Measurements from ENCODE around the gene CAPN11. TPM values are rescaled to one million over a fixed set of nuclear protein-coding genes. Genes with fewer than 3 reads are reported as not detected.

The CAPN11 gene
- total RNA-seq, 2 experiments from 2014 or later, result 1.3 to 1.5 TPM

GRCh38 chr6:44154067-44154466, 4.6 kb upstream of the CAPN11 start:
- no peak for ATAC-seq (ENCODE audit: poor library complexity)
- no peak for DNase-seq
- no peak overlapping the region for H3K4me3 Mint-ChIP-seq
- H3K27me3 Mint-ChIP-seq, result no peaks in the 10 kb centered on the region
- ChIA-PET CTCF (interaction anchor here (1.1 to 1.9 kb wide), 2 partner anchors 19 to 58 kb away, joined by 4 to 8 read pairs; no protein-coding TSS in a partner anchor), POLR2A (interaction anchor here (0.6 to 1.0 kb wide), 3 partner anchors 8 to 57 kb away, joined by 3 read pairs; no protein-coding TSS in a partner anchor)
- intact Hi-C loops (cut with DNase I, micrococcal nuclease), result no loop called here
- Histone ChIP-seq H3K36me3 (ENCODE audit: insufficient read depth, low read length) (peaks cover 6% of the 10 kb centered on the region), H3K27me3 (ENCODE audit: control insufficient read depth in 1 of 2, insufficient read depth in 2 of 2, low read length in 2 of 2) (no peaks in the 10 kb centered on the region), H3K4me3 (ENCODE audit: low read length) (no peak overlapping the region), H3K9me3 (ENCODE audit: control insufficient read depth in 1 of 2, insufficient read depth in 1 of 2, low read length in 2 of 2) (no peaks in the 10 kb centered on the region), H3K27ac (ENCODE audit: low read depth in 1 of 2, low read length in 2 of 2) (no peak overlapping the region), H3K4me1 (ENCODE audit: insufficient read depth, low read length) (peaks cover 16% of the 10 kb centered on the region)
- H3K27ac Mint-ChIP-seq, result no peak overlapping the region
- no peaks in the 10 kb centered on the region for H3K9me3 Mint-ChIP-seq
- peaks cover 15% of the 10 kb centered on the region for H3K36me3 Mint-ChIP-seq (ENCODE audit: low read depth)
- no peak for TF ChIP-seq CTCF (IDR thresholded peaks at IDR 0.05)
- H3K4me1 Mint-ChIP-seq (ENCODE audit: low read depth), result peaks cover 4% of the 10 kb centered on the region

- no peaks in the 10 kb centered on the region for H3K9me3 Mint-ChIP-seq
- H3K4me1 ChIP-seq (ENCODE audit: insufficient read depth, low read length), result peaks cover 13% of the 10 kb centered on the region
- H3K4me1 Mint-ChIP-seq (ENCODE audit: low read depth), result peaks cover 2% of the 10 kb centered on the region
These were observed 2.0 kb upstream of the CAPN11 start for GRCh38 chr6:44156494-44157151.

GRCh38 chr6:44157152-44157521, 1.5 kb upstream of the CAPN11 start:
- Mint-ChIP-seq H3K9me3 (no peaks in the 10 kb centered on the region), H3K4me3 (no peak overlapping the region), H3K4me1 (ENCODE audit: low read depth) (no peaks in the 10 kb centered on the region), H3K27ac (no peak overlapping the region), H3K27me3 (no peaks in the 10 kb centered on the region), H3K36me3 (ENCODE audit: low read depth) (no peaks in the 10 kb centered on the region)
- intact Hi-C loops (cut with DNase I, micrococcal nuclease), result no loop called here
- TF ChIP-seq CTCF (IDR thresholded peaks at IDR 0.05), result no peak
- H3K4me1 ChIP-seq (ENCODE audit: insufficient read depth, low read length), result peaks cover 8% of the 10 kb centered on the region
- ChIA-PET POLR2A (no interaction called here), CTCF (no interaction called here)
- no peaks in the 10 kb centered on the region for H3K27me3 ChIP-seq (ENCODE audit: control insufficient read depth in 1 of 2, insufficient read depth in 2 of 2, low read length in 2 of 2)
- ATAC-seq (ENCODE audit: poor library complexity) (no peak), DNase-seq (no peak)
- no peaks in the 10 kb centered on the region for H3K9me3 ChIP-seq (ENCODE audit: control insufficient read depth in 1 of 2, insufficient read depth in 1 of 2, low read length in 2 of 2)
- H3K4me3 ChIP-seq (ENCODE audit: low read length), result no peak overlapping the region
- H3K27ac ChIP-seq (ENCODE audit: low read depth in 1 of 2, low read length in 2 of 2), result no peak overlapping the region
- no peaks in the 10 kb centered on the region for H3K36me3 ChIP-seq (ENCODE audit: insufficient read depth, low read length)

More at GRCh38 chr6:44156494-44157151, 2.0 kb upstream of the CAPN11 start:
- POLR2A ChIA-PET, result no interaction called here
- Mint-ChIP-seq H3K27me3 (no peaks in the 10 kb centered on the region), H3K36me3 (ENCODE audit: low read depth) (no peaks in the 10 kb centered on the region), H3K27ac (no peak overlapping the region), H3K4me3 (no peak overlapping the region)
- no peak for ATAC-seq (ENCODE audit: poor library complexity)
- Histone ChIP-seq H3K4me3 (ENCODE audit: low read length) (no peak overlapping the region), H3K9me3 (ENCODE audit: control insufficient read depth in 1 of 2, insufficient read depth in 1 of 2, low read length in 2 of 2) (no peaks in the 10 kb centered on the region), H3K36me3 (ENCODE audit: insufficient read depth, low read length) (no peaks in the 10 kb centered on the region), H3K27me3 (ENCODE audit: control insufficient read depth in 1 of 2, insufficient read depth in 2 of 2, low read length in 2 of 2) (no peaks in the 10 kb centered on the region), H3K27ac (ENCODE audit: low read depth in 1 of 2, low read length in 2 of 2) (no peak overlapping the region)
- CTCF ChIA-PET, result no interaction called here
- TF ChIP-seq CTCF (IDR thresholded peaks at IDR 0.05), result no peak
- intact Hi-C loops (cut with DNase I, micrococcal nuclease), result no loop called here
- no peak for DNase-seq

Measured in CD4-positive, alpha-beta T cell (primary cell).